PC-3 (cell line): Measurements from ENCODE around the gene SLC38A10. TPM values are rescaled to one million over a fixed set of nuclear protein-coding genes. Genes with fewer than 3 reads are reported as not detected.

Experiments
- ATAC-seq: fragments of 200-7000 bp; cut with Tn5 transposase; 2 replicates; pipeline ENCODE4 v1.9.1; 2020; ENCODE audit warnings: mild to moderate bottlenecking, moderate library complexity
- BruUV-seq: library from RNA; stranded (reverse); fragments of 400-500 nt; replicated peaks from 2 replicates; lab custom pipeline; 2021; lab: Mats Ljungman, UMichigan
- CTCF ChIA-PET: fragments of 300-600 bp; sonication (Branson Sonifier 250); formaldehyde crosslinking; loops from one replicate; lab custom pipeline; 2022; ENCODE audit warnings: antibody characterized with exemption; lab: Charles Lee
- POLR2A ChIA-PET: fragments of 300-600 bp; sonication (Branson Sonifier 250); formaldehyde crosslinking; loops from one replicate; lab custom pipeline; 2022; ENCODE audit warnings: antibody characterized with exemption; ENCODE audit not compliant: unreplicated experiment; lab: Charles Lee
- DNase-seq: peaks from one replicate; pipeline ENCODE4 v3.0.0-alpha.2; 2015
- H2AFZ ChIP-seq: fragments of 300-600 bp; sonication (generic); 2 replicates; pipeline ENCODE4 v1.6.0; 2016; ENCODE audit warnings: antibody characterized with exemption, low read length
- H3F3A ChIP-seq: fragments of 300-600 bp; sonication (generic); one replicate; pipeline ENCODE4 v1.6.0; 2017; ENCODE audit warnings: antibody characterized with exemption, low read length, control low read depth, mild to moderate bottlenecking; ENCODE audit not compliant: unreplicated experiment
- H3K27ac ChIP-seq: fragments of 300-600 bp; sonication (generic); 2 replicates; pipeline ENCODE4 v1.5.1; 2016; ENCODE audit warnings: mild to moderate bottlenecking, low read length
- H3K27me3 ChIP-seq: fragments of 300-600 bp; sonication (generic); 2 replicates; pipeline ENCODE4 v1.6.1; 2016; ENCODE audit warnings: low read length, mixed read lengths
- H3K36me3 ChIP-seq: fragments of 300-600 bp; sonication (generic); 2 replicates; pipeline ENCODE4 v1.6.1; 2016; ENCODE audit warnings: low read depth, mixed run types, low read length, mixed read lengths
- H3K4me1 ChIP-seq: fragments of 300-600 bp; sonication (generic); 2 replicates; pipeline ENCODE4 v1.5.1; 2016; ENCODE audit warnings: low read length; ENCODE audit not compliant: insufficient read depth
- H3K4me2 ChIP-seq: fragments of 300-600 bp; sonication (generic); 2 replicates; pipeline ENCODE4 v1.6.0; 2016; ENCODE audit warnings: low read length
- H3K4me3 ChIP-seq: fragments of 300-600 bp; sonication (generic); 2 replicates; pipeline ENCODE4 v1.5.1; 2016; ENCODE audit warnings: mild to moderate bottlenecking, low read length, mixed read lengths
- H3K79me2 ChIP-seq: fragments of 300-600 bp; sonication (generic); 2 replicates; pipeline ENCODE4 v1.6.1; 2017; ENCODE audit warnings: low read length, mixed read lengths
- H3K9ac ChIP-seq: fragments of 300-600 bp; sonication (generic); 2 replicates; pipeline ENCODE4 v1.6.0; 2016; ENCODE audit warnings: mild to moderate bottlenecking, low read length
- H3K9me2 ChIP-seq: fragments of 300-600 bp; sonication (generic); replicated peaks from 2 replicates; pipeline ENCODE4 v1.6.1; 2016; ENCODE audit warnings: mixed run types, low read length, mixed read lengths
- H3K9me3 ChIP-seq: fragments of 300-600 bp; sonication (generic); 2 replicates; pipeline ENCODE4 v1.6.1; 2016; ENCODE audit warnings: low read length, mixed read lengths
- H4K20me1 ChIP-seq: fragments of 300-600 bp; sonication (generic); 2 replicates; pipeline ENCODE4 v1.6.1; 2016; ENCODE audit warnings: low read length, mixed read lengths
- EZH2 ChIP-seq: fragments of 300-600 bp; sonication (generic); IDR thresholded peaks from one replicate; pipeline ENCODE4 v1.6.1; 2017; ENCODE audit warnings: antibody characterized with exemption, mild to moderate bottlenecking, low read length; ENCODE audit not compliant: unreplicated experiment
- EZH2phosphoT487 ChIP-seq: fragments of 300-600 bp; sonication (generic); IDR thresholded peaks from 2 replicates; pipeline ENCODE4 v1.6.1; 2018; ENCODE audit warnings: mild to moderate bottlenecking, antibody characterized with exemption, low read length, borderline replicate concordance
- intact Hi-C: fragments of 100-400 bp; cut with micrococcal nuclease; formaldehyde crosslinking; loops from 2 replicates; pipeline ENCODE4 v1.9.0; 2023
- total RNA-seq: library from RNA; depleted of rRNA; stranded (reverse); fragments of >200 nt; gene quantifications from 2 replicates; pipeline ENCODE4 v1.2.3, GENCODE V29; 2014
- TF ChIP-seq, protein P1 (sequence below): fragments of 300-600 bp; sonication (generic); conservative IDR thresholded peaks from 2 replicates; pipeline ENCODE4 v1.5.1; 2017; ENCODE audit warnings: antibody characterized with exemption, low read depth, mild to moderate bottlenecking, low read length

Gene SLC38A10
- total RNA-seq, 1 experiment from 2014 or later: 77.8 TPM

- no peak for TF ChIP-seq EZH2
- TF ChIP-seq, protein P1, sequence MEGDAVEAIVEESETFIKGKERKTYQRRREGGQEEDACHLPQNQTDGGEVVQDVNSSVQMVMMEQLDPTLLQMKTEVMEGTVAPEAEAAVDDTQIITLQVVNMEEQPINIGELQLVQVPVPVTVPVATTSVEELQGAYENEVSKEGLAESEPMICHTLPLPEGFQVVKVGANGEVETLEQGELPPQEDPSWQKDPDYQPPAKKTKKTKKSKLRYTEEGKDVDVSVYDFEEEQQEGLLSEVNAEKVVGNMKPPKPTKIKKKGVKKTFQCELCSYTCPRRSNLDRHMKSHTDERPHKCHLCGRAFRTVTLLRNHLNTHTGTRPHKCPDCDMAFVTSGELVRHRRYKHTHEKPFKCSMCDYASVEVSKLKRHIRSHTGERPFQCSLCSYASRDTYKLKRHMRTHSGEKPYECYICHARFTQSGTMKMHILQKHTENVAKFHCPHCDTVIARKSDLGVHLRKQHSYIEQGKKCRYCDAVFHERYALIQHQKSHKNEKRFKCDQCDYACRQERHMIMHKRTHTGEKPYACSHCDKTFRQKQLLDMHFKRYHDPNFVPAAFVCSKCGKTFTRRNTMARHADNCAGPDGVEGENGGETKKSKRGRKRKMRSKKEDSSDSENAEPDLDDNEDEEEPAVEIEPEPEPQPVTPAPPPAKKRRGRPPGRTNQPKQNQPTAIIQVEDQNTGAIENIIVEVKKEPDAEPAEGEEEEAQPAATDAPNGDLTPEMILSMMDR: no peak
- no peak for TF ChIP-seq EZH2phosphoT487
- H3K9me2 ChIP-seq: no peaks in the 10 kb centered on the region
- H2AFZ ChIP-seq: no peak overlapping the region
- H3F3A ChIP-seq: no peaks in the 10 kb centered on the region
- DNase-seq: no peak
- H3K36me3 ChIP-seq: peaks cover 6% of the 10 kb centered on the region
- intact Hi-C loops: loop anchor here (10.0 kb wide), 1 partner anchor 137 kb away; the partner anchor contains the start of gene BAHCC1
- no peaks in the 10 kb centered on the region for H3K79me2 ChIP-seq
- no peaks in the 10 kb centered on the region for H4K20me1 ChIP-seq
- H3K9ac ChIP-seq: no peak overlapping the region
- H3K4me2 ChIP-seq: no peak overlapping the region
- no peaks in the 10 kb centered on the region for H3K9me3 ChIP-seq
- CTCF ChIA-PET: no interaction called here
- H3K4me1 ChIP-seq: 0 out of 2 replicates have a peak, but pooled peaks cover 3% of the 10 kb centered on the region
- no peaks in the 10 kb centered on the region for H3K27me3 ChIP-seq
- no peak overlapping the region for H3K4me3 ChIP-seq
- H3K27ac ChIP-seq: no peak overlapping the region
- POLR2A ChIA-PET: no interaction called here
- no peak for ATAC-seq
- BruUV-seq: no TSS peak
Observed at GRCh38 chr17:81257533-81257932, 37.6 kb downstream of the SLC38A10 start.

- Histone ChIP-seq H3K4me3 (no peak overlapping the region), H4K20me1 (no peaks in the 10 kb centered on the region), H2AFZ (no peak overlapping the region), H3K27ac (peak overlapping the region; percentile 17; the same call in 1 of the 2 replicates), H3K79me2 (no peaks in the 10 kb centered on the region), H3K9me3 (no peaks in the 10 kb centered on the region), H3K4me2 (no peak overlapping the region), H3K4me1 (0 out of 2 replicates have a peak, but pooled peaks cover 3% of the 10 kb centered on the region), H3K9me2 (no peaks in the 10 kb centered on the region), H3K27me3 (no peaks in the 10 kb centered on the region), H3F3A (no peaks in the 10 kb centered on the region), H3K36me3 (peaks cover 6% of the 10 kb centered on the region), H3K9ac (no peak overlapping the region)
- DNase-seq: peak; percentile 23
- CTCF ChIA-PET: no interaction called here
- intact Hi-C loops: loop anchor here (10.0 kb wide), 1 partner anchor 138 kb away; the partner anchor contains the start of gene BAHCC1
- TF ChIP-seq EZH2phosphoT487: no peak
- no peak for TF ChIP-seq EZH2
- TF ChIP-seq, protein P1: no peak
- peak; percentile 65 for ATAC-seq
- no TSS peak for BruUV-seq
- POLR2A ChIA-PET: interaction anchor here (0.6 kb wide), 2 partner anchors 15 to 108 kb away, joined by 3 to 4 read pairs; no protein-coding TSS in a partner anchor
Observed at GRCh38 chr17:81256616-81257015, 38.5 kb downstream of the SLC38A10 start.
